Muscle of leg (tissue), 11 donors: ENCODE data around the gene UQCRHL. TPM values are rescaled to one million over a fixed set of nuclear protein-coding genes. Genes with fewer than 3 reads are reported as not detected.
A peak's percentile ranks its signal among the peaks of the same experiment; 100 is the strongest.

Experiments used
- DNase-seq: peaks from one replicate; pipeline ENCODE4 v3.0.0; 2013
- H3K27ac ChIP-seq: one replicate; pipeline ENCODE4 v1.5.1; 2013; ENCODE audit warnings: mild to moderate bottlenecking, low read length, control low read depth
- H3K27me3 ChIP-seq: one replicate; pipeline ENCODE4 v1.6.1; 2013; ENCODE audit warnings: low read length; ENCODE audit not compliant: control insufficient read depth, insufficient read depth
- H3K36me3 ChIP-seq: one replicate; pipeline ENCODE4 v1.6.1; 2013; ENCODE audit warnings: low read length; ENCODE audit not compliant: control insufficient read depth, insufficient read depth
- H3K4me1 ChIP-seq: one replicate; pipeline ENCODE4 v1.6.1; 2013; ENCODE audit warnings: low read length; ENCODE audit not compliant: control insufficient read depth, insufficient read depth
- H3K4me3 ChIP-seq: one replicate; pipeline ENCODE4 v1.5.1; 2013; ENCODE audit warnings: low read length, control low read depth
- H3K9me3 ChIP-seq: replicated peaks from 2 replicates; pipeline ENCODE4 v1.6.1; 2013; ENCODE audit warnings: low read depth, low read length; ENCODE audit not compliant: control insufficient read depth
- WGBS: methylation state at CpG from one replicate; pipeline ENCODE4 v1.1.5; 2013; ENCODE audit warnings: missing lambda C conversion rate; ENCODE audit not compliant: insufficient coverage; 5-methylcytosine and 5-hydroxymethylcytosine counted together
- polyA plus RNA-seq, 8 donors: library from polyadenylated mRNA; unstranded; fragments of 120-200 nt; gene quantifications; one replicate each; pipeline versions ENCODE4 v1.2.1 to v1.2.3, GENCODE V29; 2013; ENCODE audit warnings: inconsistent platforms in 1 of 8, low replicate concordance in 1 of 8; ENCODE audit not compliant: insufficient read length in 8 of 8, insufficient read depth in 1 of 8
- total RNA-seq: library from RNA; stranded (reverse); fragments of 120-200 nt; gene quantifications from one replicate; pipeline ENCODE4 v1.2.4, GENCODE V29; 2013

Gene UQCRHL
- total and polyA plus RNA-seq, 9 donors = 0.52 to 8.6 (median 1.3) TPM

DNA sequence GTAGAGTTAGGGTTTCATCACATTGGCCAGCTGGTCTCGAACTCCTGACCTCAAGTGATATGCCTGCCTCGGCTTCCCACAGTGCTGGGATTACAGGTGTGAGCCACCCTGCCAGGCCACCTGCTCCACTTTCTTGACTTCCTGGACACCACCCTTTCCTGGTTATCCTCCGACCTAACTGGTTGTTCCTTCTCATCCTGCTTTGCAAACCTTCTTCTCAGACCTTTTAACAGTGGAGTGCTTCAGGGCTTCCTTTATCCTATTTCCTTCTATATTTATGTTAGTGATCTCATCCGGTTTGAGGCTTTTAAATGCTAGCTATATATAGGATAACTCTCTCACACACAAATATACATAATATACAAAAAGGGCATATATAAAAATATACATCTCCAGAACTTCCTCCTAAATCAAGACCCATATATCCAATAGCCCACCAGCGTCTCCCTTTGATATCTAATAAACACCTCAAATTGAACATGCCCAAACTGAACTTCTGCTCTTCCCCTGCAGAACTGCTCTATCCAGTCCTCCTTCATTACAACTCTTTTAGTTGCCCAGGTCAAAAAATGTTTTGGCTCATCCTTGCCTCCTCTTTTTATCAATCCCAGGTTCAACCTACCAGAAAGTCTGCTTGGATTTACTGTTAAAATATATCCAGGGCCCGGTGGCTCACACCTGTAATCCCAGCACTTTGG is 19.5 kb upstream of the UQCRHL start:
- no peak for DNase-seq
- WGBS = 89% methylated on average over 3 of the region's 6 CpGs
- Histone ChIP-seq H3K27ac (no peak overlapping the region), H3K27me3 (no peaks in the 10 kb centered on the region), H3K36me3 (no peaks in the 10 kb centered on the region), H3K4me1 (no peaks in the 10 kb centered on the region), H3K9me3 (no peaks in the 10 kb centered on the region), H3K4me3 (no peak overlapping the region)

DNA sequence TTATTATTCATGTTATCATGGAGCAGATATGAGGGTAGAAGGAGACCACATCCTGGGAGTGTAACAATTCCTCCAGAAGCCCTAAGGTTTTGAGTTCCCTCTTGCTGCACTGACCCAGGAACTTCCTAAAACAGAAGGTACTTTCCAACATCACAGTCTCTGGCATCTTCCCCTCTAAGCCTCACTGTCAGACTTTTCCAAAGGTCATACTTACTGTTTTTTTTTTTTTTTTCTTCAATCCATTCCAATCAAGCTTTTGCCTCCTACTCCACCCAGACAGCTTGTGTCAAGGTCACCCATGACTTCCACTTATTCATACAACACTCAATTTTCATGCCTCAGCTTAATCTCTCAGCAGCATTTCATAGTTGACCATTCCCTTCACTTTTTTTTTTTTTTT is 18.4 kb upstream of the UQCRHL start:
- no peaks in the 10 kb centered on the region for H3K36me3 ChIP-seq
- H3K9me3 ChIP-seq = no peaks in the 10 kb centered on the region
- DNase-seq = no peak
- H3K27ac ChIP-seq = peak overlapping the region; percentile 13
- H3K4me1 ChIP-seq = no peaks in the 10 kb centered on the region
- no peaks in the 10 kb centered on the region for H3K27me3 ChIP-seq
- H3K4me3 ChIP-seq = no peak overlapping the region

DNA sequence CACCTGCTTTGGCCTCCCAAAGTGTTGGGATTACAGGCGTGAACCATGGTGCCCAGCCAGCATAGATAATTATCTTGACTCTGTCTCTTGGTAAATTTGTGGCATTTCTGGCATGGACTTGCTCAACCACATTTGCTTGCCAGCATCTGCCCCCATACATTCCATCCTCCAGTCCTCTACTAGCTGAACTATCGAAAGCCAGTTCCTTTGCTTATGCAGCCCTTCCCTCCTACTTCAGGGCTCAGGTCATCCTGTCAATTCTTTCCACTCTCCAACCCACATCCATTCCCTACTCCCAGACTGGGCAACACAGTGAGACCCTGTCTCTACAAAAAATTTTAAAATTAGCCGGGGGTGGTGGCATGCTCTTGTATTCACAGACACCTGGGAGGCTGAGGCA is 13.0 kb upstream of the UQCRHL start:
- DNase-seq = no peak
- Histone ChIP-seq H3K27me3 (no peaks in the 10 kb centered on the region), H3K4me3 (no peak overlapping the region), H3K27ac (no peak overlapping the region), H3K36me3 (no peaks in the 10 kb centered on the region), H3K4me1 (no peaks in the 10 kb centered on the region), H3K9me3 (no peaks in the 10 kb centered on the region)
- 94% methylated on average over 2 of the region's 3 CpGs for WGBS

DNA sequence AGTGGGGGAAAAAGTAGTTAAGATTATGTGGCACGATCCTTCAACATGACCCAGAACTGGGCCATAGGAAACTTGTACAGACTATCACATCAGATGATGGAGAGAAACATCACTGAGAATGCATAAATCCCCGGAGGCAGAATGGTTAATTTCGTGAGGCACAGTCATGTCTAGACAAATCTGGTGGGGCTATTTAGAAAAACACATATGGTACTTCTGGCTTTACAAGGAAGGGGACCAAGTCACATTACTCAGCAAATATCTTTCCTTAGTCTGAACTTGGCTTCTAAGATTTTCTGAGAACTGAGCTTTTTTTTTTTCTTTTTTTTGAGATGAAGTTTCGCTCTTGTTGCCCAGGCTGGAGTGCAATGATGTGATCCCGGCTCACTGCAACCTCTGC is 9.2 kb upstream of the UQCRHL start:
- Histone ChIP-seq H3K27ac (no peak overlapping the region), H3K4me3 (no peak overlapping the region), H3K4me1 (no peaks in the 10 kb centered on the region), H3K27me3 (no peaks in the 10 kb centered on the region), H3K9me3 (no peaks in the 10 kb centered on the region), H3K36me3 (no peaks in the 10 kb centered on the region)
- DNase-seq = no peak
- no CpG with 5 or more reads among the region's 5 CpGs for WGBS

DNA sequence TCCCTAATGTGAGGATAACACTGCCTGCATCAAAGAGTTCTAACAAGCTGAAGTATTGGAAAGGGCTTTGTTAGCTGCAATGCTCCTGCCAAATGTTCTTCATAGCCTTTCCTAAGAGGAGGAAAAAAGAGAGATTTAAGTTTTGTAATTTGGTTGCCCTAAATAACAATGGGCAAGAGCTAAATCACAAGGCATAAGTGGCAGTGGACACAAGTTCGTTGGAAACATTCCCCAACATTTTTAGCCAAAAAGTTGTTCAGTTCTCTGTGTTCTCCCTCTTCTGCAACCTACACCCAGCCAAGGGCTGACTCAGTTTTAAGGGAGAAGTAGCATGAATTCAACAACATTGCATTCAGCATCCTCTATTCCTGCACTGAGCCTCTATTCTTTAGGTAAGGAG is 2.6 kb upstream of the UQCRHL start:
- Histone ChIP-seq H3K27ac (no peak overlapping the region), H3K36me3 (no peaks in the 10 kb centered on the region), H3K4me1 (no peaks in the 10 kb centered on the region), H3K4me3 (no peak overlapping the region), H3K27me3 (no peaks in the 10 kb centered on the region), H3K9me3 (no peaks in the 10 kb centered on the region)
- WGBS = 71% methylated on average over 1 of the region's 1 CpG
- no peak for DNase-seq

DNA sequence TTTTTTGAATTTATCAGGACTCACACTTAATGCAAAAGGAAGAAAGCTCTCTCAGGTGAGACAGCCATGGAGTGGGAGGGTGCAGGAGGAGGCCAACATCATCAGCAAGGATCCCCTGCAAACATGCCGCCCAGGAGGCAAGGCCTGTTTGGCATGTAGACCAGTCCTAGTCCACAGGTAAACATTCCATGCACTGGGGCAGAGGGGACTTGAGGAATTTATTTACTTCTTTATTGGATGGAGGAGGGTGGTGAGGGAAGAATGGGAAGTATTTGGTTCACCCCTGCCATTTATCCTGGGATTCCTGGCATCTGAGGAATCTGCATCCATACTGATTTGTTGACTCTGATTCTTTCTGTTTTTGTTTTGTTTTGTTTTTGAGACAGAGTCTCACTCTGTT is 1.5 kb upstream of the UQCRHL start:
- DNase-seq = no peak
- Histone ChIP-seq H3K4me1 (no peaks in the 10 kb centered on the region), H3K4me3 (no peak overlapping the region), H3K27ac (no peak overlapping the region), H3K27me3 (no peaks in the 10 kb centered on the region), H3K9me3 (no peaks in the 10 kb centered on the region), H3K36me3 (no peaks in the 10 kb centered on the region)
- 83% methylated on average over 1 of the region's 1 CpG for WGBS

DNA sequence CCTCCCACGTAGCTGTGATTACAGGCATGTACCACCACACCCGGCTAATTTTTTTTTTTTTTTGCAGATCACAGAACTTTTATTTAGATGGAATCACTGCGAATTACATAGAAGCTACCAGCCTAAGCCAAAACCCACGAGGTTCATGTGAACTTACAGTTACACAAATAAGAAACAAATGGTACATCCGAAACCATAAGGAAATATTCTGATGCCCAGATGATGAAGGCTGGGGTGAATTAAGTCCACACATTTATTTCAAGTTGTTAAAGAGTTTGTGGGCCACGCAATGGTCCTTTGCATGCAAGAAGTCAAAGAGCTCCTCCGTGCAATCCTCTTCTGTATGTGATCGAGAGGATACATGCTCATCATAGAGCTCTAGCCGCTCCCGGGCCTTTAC is 328 bp downstream of the UQCRHL start:
- no peak for DNase-seq
- Histone ChIP-seq H3K4me1 (no peaks in the 10 kb centered on the region), H3K27ac (no peak overlapping the region), H3K4me3 (no peak overlapping the region), H3K9me3 (no peaks in the 10 kb centered on the region), H3K36me3 (no peaks in the 10 kb centered on the region), H3K27me3 (no peaks in the 10 kb centered on the region)
- 88% methylated on average over 5 of the region's 10 CpGs for WGBS

DNA sequence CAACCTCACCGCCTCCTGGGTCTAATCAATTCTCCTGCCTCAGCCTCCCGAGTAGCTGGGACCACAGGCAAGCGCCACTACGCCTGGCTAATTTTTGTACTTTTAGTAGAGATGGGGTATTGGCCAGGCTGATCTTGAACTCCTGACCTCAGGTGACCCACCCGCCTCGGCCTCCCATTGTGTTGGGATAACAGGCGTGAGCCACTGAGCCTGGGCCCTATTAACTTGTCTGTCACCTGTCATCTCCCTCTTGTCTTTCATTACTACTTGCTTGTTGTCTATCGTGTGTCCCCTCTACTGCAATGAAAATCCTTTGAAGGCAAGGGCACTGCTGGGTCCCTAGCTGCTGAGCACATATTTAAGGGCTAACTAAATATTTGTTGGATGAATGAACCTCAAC is 3.4 kb downstream of the UQCRHL start:
- no peaks in the 10 kb centered on the region for H3K27me3 ChIP-seq
- H3K9me3 ChIP-seq = no peaks in the 10 kb centered on the region
- H3K27ac ChIP-seq = no peak overlapping the region
- no peak for DNase-seq
- H3K4me1 ChIP-seq = peaks cover 12% of the 10 kb centered on the region
- WGBS = 51% methylated on average over 4 of the region's 8 CpGs
- no peak overlapping the region for H3K4me3 ChIP-seq
- no peaks in the 10 kb centered on the region for H3K36me3 ChIP-seq

DNA sequence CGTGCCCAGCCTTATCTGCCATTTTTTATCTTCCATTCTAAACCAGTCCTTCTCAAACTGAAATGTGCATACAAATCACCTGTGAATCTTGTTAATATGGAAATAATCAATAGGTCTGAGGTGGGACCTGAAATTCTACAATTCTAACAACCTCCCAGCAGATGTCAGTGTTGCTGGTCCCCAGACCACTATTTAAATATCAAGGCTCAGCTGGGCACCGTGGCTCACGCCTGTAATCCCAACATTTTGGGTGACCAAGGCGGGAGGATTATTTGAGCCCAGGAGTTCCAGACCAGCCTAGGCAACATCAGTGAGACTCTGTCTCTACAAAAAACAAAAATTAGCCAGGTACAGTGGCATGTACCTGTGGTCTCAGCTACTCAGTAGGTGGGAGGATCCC is 4.1 kb downstream of the UQCRHL start:
- no peaks in the 10 kb centered on the region for H3K27me3 ChIP-seq
- no CpG with 5 or more reads among the region's 4 CpGs for WGBS
- peak; percentile 36 for DNase-seq
- H3K36me3 ChIP-seq = no peaks in the 10 kb centered on the region
- no peaks in the 10 kb centered on the region for H3K9me3 ChIP-seq
- H3K27ac ChIP-seq = no peak overlapping the region
- no peak overlapping the region for H3K4me3 ChIP-seq
- peaks cover 12% of the 10 kb centered on the region for H3K4me1 ChIP-seq

DNA sequence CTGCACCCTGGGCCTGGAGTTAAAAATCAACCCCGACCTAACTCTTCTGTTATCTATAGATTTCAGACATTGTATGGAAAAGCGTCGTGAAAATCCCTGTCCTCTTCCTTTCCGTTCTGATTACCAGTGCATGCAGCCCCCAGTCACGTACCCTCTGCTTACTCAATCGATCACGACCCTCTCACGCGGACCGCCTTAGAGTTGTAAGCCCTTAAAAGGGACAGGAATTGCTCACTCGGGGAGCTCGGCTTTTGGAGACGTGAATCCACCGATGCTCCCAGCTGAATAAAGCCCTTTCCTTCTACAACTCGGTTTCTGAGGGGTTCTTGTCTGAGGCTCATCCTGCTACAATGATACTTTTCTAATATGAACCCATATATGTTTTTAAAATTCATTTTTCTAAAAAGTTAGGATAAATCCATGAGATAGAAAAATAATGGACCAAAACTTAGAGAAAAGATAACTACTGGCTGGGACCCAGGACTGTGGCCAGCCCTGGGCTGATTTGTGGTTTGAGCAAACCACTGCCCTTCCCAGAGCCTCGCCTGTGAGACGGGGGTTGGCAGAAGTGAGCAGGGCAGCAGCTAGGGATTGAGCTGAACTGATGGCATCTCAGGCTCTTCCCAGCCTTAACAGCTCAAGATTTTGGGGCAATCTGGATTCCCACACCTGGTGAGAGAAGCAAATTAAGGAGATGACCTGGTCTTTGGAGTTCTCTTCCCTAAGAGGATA is 5.0 kb downstream of the UQCRHL start:
- no peaks in the 10 kb centered on the region for H3K9me3 ChIP-seq
- no peak overlapping the region for H3K27ac ChIP-seq
- no peak overlapping the region for H3K4me3 ChIP-seq
- DNase-seq = no peak
- WGBS = 77% methylated on average over 16 of the region's 17 CpGs
- H3K4me1 ChIP-seq = peaks cover 12% of the 10 kb centered on the region
- no peaks in the 10 kb centered on the region for H3K27me3 ChIP-seq
- no peaks in the 10 kb centered on the region for H3K36me3 ChIP-seq
